Trophoblast cell (in vitro differentiated cells and primary cell): ENCODE data around the gene DUS2.
A peak's percentile ranks its signal among the peaks of the same experiment; 100 is the strongest.

Experiments used
- DNase-seq, 2 donors: peaks; one replicate each; pipeline ENCODE4 v3.0.0-alpha.2; 2016
- H2AFZ ChIP-seq: 2 replicates; pipeline ENCODE4 v1.6.1; 2013; ENCODE audit warnings: low read length, moderate library complexity, mild to moderate bottlenecking; ENCODE audit not compliant: insufficient read depth, poor library complexity
- H2AK5ac ChIP-seq: 2 replicates; pipeline ENCODE4 v1.6.1; 2013; ENCODE audit warnings: mild to moderate bottlenecking, low read length
- H2BK120ac ChIP-seq: 2 replicates; pipeline ENCODE4 v1.6.1; 2013; ENCODE audit warnings: low read length, mild to moderate bottlenecking, moderate library complexity; ENCODE audit not compliant: insufficient read depth, poor library complexity
- H2BK12ac ChIP-seq: 2 replicates; pipeline ENCODE4 v1.6.1; 2013; ENCODE audit warnings: mild to moderate bottlenecking, low read length, moderate library complexity
- H2BK5ac ChIP-seq: 2 replicates; pipeline ENCODE4 v1.6.1; 2013; ENCODE audit warnings: low read length, low read depth, moderate library complexity, mild to moderate bottlenecking; ENCODE audit not compliant: poor library complexity
- H3K14ac ChIP-seq: 2 replicates; pipeline ENCODE4 v1.6.1; 2013; ENCODE audit warnings: mild to moderate bottlenecking, low read length
- H3K18ac ChIP-seq: 2 replicates; pipeline ENCODE4 v1.6.1; 2013; ENCODE audit warnings: mild to moderate bottlenecking, low read length
- H3K23ac ChIP-seq: 2 replicates; pipeline ENCODE4 v1.6.1; 2013; ENCODE audit warnings: low read length
- H3K27ac ChIP-seq: 2 replicates; pipeline ENCODE4 v1.5.1; 2013; ENCODE audit warnings: low read depth, mild to moderate bottlenecking, inconsistent platforms, low read length, moderate library complexity
- H3K27me3 ChIP-seq: 2 replicates; pipeline ENCODE4 v1.6.1; 2013; ENCODE audit warnings: inconsistent platforms, mild to moderate bottlenecking, low read length, moderate library complexity; ENCODE audit not compliant: insufficient read depth
- H3K36me3 ChIP-seq, 2 experiments: 1 replicate in 1 of 2; 2 replicates in 1 of 2; pipeline ENCODE4 v1.6.1; 2013; ENCODE audit warnings: low read length in 2 of 2, mild to moderate bottlenecking in 2 of 2, moderate library complexity in 1 of 2; ENCODE audit not compliant: insufficient read depth in 2 of 2, control insufficient read depth in 1 of 2
- H3K4ac ChIP-seq: 2 replicates; pipeline ENCODE4 v1.6.1; 2013; ENCODE audit warnings: low read depth, mild to moderate bottlenecking, low read length, moderate library complexity
- H3K4me1 ChIP-seq, 2 experiments: 1 replicate in 1 of 2; 2 replicates in 1 of 2; pipeline ENCODE4 v1.6.1; 2013; ENCODE audit warnings: low read length in 2 of 2, mild to moderate bottlenecking in 2 of 2, moderate library complexity in 1 of 2; ENCODE audit not compliant: insufficient read depth in 2 of 2, control insufficient read depth in 1 of 2
- H3K4me2 ChIP-seq: 2 replicates; pipeline ENCODE4 v1.6.1; 2013; ENCODE audit warnings: inconsistent platforms, mild to moderate bottlenecking, low read length, moderate library complexity
- H3K4me3 ChIP-seq: 2 replicates; pipeline ENCODE4 v1.5.1; 2013; ENCODE audit warnings: mild to moderate bottlenecking, low read depth, low read length, inconsistent platforms
- H3K79me1 ChIP-seq: one replicate; pipeline ENCODE4 v1.6.1; 2013; ENCODE audit warnings: low read length
- H3K79me2 ChIP-seq: 2 replicates; pipeline ENCODE4 v1.6.1; 2013; ENCODE audit warnings: low read length, mild to moderate bottlenecking; ENCODE audit not compliant: control insufficient read depth, insufficient read depth, poor library complexity
- H3K9ac ChIP-seq: 2 replicates; pipeline ENCODE4 v1.6.1; 2013; ENCODE audit warnings: mild to moderate bottlenecking, low read length
- H3K9me3 ChIP-seq: 2 replicates; pipeline ENCODE4 v1.6.1; 2013; ENCODE audit warnings: low read depth, mild to moderate bottlenecking, control low read depth, inconsistent platforms, low read length; ENCODE audit not compliant: insufficient read depth
- H4K12ac ChIP-seq: 2 replicates; pipeline ENCODE4 v1.6.1; 2013; ENCODE audit warnings: low read depth, mild to moderate bottlenecking, low read length, moderate library complexity
- H4K8ac ChIP-seq: 2 replicates; pipeline ENCODE4 v1.6.1; 2013; ENCODE audit warnings: low read depth, mild to moderate bottlenecking, low read length, moderate library complexity
- H4K91ac ChIP-seq: one replicate; pipeline ENCODE4 v1.6.1; 2013; ENCODE audit warnings: low read depth, mild to moderate bottlenecking, low read length, moderate library complexity
- WGBS: extraction: QIAGEN DNeasy Blood & Tissue Kit; methylation state at CpG from one replicate; pipeline ENCODE4 v1.1.7; 2013; ENCODE audit warnings: missing lambda C conversion rate; ENCODE audit not compliant: insufficient read length, insufficient coverage; ENCODE audit errors: extremely low coverage; 5-methylcytosine and 5-hydroxymethylcytosine counted together

The DUS2 gene

GRCh38 chr16:68088130-68088972 is 65.3 kb downstream of the DUS2 start:
- no peak overlapping the region for H3K14ac ChIP-seq
- no CpG with 5 or more reads among the region's 9 CpGs for WGBS

DNA sequence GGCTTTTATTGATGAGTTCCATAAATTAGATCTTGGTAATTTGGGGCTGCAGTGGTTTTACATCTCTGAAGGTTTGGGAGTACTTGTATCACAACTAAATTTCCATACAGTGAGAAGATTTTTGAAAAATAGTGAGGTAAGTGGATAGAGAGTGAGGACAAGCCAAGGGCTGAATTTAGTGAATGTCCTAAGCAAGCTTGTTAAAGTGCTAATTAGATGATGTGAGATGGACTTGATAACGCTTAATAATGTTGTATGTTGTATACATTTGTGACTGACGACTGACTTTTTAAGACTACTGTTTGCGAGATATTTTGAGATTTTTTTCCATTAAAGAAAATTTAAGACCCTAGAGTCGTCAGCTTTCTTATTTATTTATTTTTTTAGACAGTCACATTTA is 66.0 kb downstream of the DUS2 start:
- H3K36me3 ChIP-seq: no peaks in the 10 kb centered on the region
- H3K9me3 ChIP-seq: peaks cover 2% of the 10 kb centered on the region
- no peak overlapping the region for H2BK120ac ChIP-seq
- peaks cover 3 to 4% of the 10 kb centered on the region in 2 experiments for H3K4me1 ChIP-seq
- no peak overlapping the region for H3K4me3 ChIP-seq
- no peak overlapping the region for H4K12ac ChIP-seq
- no peak overlapping the region for H3K4me2 ChIP-seq
- no peak overlapping the region for H4K8ac ChIP-seq
- no peak overlapping the region for H2AFZ ChIP-seq
- H4K91ac ChIP-seq: no peak overlapping the region
- H2BK12ac ChIP-seq: no peak overlapping the region
- H2BK5ac ChIP-seq: no peak overlapping the region
- no peak overlapping the region for H3K4ac ChIP-seq
- H3K79me1 ChIP-seq: peaks cover 15% of the 10 kb centered on the region
- H3K14ac ChIP-seq: no peak overlapping the region
- H3K27me3 ChIP-seq: no peaks in the 10 kb centered on the region
- H2AK5ac ChIP-seq: no peak overlapping the region
- no peak overlapping the region for H3K9ac ChIP-seq
- no peak overlapping the region for H3K27ac ChIP-seq
- no peak for DNase-seq
- H3K18ac ChIP-seq: no peak overlapping the region
- H3K79me2 ChIP-seq: peaks cover 10% of the 10 kb centered on the region
- no peak overlapping the region for H3K23ac ChIP-seq
- no CpG with 5 or more reads among the region's 4 CpGs for WGBS

More at GRCh38 chr16:68088130-68088972, 65.3 kb downstream of the DUS2 start:
- Histone ChIP-seq H2AK5ac (no peak overlapping the region), H2AFZ (no peak overlapping the region), H3K27me3 (no peaks in the 10 kb centered on the region), H3K36me3 (no peaks in the 10 kb centered on the region), H2BK5ac (no peak overlapping the region), H3K18ac (no peak overlapping the region), H3K4ac (peak overlapping the region; percentile 52), H4K91ac (no peak overlapping the region), H2BK12ac (no peak overlapping the region), H3K79me2 (peaks cover 10% of the 10 kb centered on the region), H3K4me2 (no peak overlapping the region), H4K12ac (no peak overlapping the region), H4K8ac (no peak overlapping the region), H3K27ac (no peak overlapping the region), H2BK120ac (no peak overlapping the region), H3K79me1 (peaks cover 17% of the 10 kb centered on the region), H3K4me1 (peaks cover 4 to 9% of the 10 kb centered on the region in 2 experiments), H3K4me3 (no peak overlapping the region), H3K23ac (no peak overlapping the region), H3K9ac (no peak overlapping the region), H3K9me3 (peaks cover 2% of the 10 kb centered on the region)
- DNase-seq: no peak

- Histone ChIP-seq H3K9ac (no peak overlapping the region), H4K12ac (no peak overlapping the region), H3K27ac (no peak overlapping the region), H4K91ac (no peak overlapping the region), H3K9me3 (peaks cover 2% of the 10 kb centered on the region), H3K23ac (no peak overlapping the region), H3K36me3 (no peaks in the 10 kb centered on the region), H3K4me2 (no peak overlapping the region), H3K79me2 (peaks cover 8% of the 10 kb centered on the region), H3K14ac (no peak overlapping the region), H3K4ac (no peak overlapping the region), H2BK12ac (no peak overlapping the region), H2AK5ac (no peak overlapping the region), H3K18ac (no peak overlapping the region), H3K79me1 (peaks cover 7% of the 10 kb centered on the region), H3K4me3 (no peak overlapping the region), H4K8ac (no peak overlapping the region), H3K4me1 (no peaks in the 10 kb centered on the region), H2BK5ac (no peak overlapping the region), H2AFZ (no peak overlapping the region), H3K27me3 (no peaks in the 10 kb centered on the region), H2BK120ac (no peak overlapping the region)
- no CpG with 5 or more reads among the region's 3 CpGs for WGBS
- no peak for DNase-seq
These were observed 67.0 kb downstream of the DUS2 start for GRCh38 chr16:68090130-68090529.

DNA sequence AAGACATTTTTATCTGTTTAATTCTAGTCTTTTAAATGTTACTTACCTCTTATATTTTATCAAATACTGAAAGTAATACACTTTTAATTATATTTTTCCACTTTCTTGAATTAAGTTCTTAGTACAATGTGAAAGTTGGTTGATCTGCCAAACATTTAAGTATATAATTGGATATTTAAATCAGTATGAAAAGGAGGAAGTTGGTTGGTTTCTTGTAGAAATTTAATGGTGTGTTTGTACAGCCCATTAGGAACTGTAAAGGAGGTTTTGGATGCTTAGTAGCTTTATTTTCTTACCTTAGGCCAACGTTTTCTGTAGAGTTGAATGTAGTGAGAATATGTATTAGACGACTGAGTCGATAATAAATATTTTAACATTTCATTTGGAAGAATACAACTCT is 67.4 kb downstream of the DUS2 start:
- no peaks in the 10 kb centered on the region for H3K36me3 ChIP-seq
- no peak overlapping the region for H2BK120ac ChIP-seq
- H3K4ac ChIP-seq: no peak overlapping the region
- no peak overlapping the region for H2BK5ac ChIP-seq
- no peak overlapping the region for H3K14ac ChIP-seq
- no peak overlapping the region for H3K4me3 ChIP-seq
- no peak for DNase-seq
- H3K79me2 ChIP-seq: peaks cover 5% of the 10 kb centered on the region
- H3K9me3 ChIP-seq: peaks cover 2% of the 10 kb centered on the region
- no peak overlapping the region for H3K23ac ChIP-seq
- no peak overlapping the region for H2BK12ac ChIP-seq
- H3K4me2 ChIP-seq: no peak overlapping the region
- H2AK5ac ChIP-seq: no peak overlapping the region
- peaks cover 4% of the 10 kb centered on the region for H3K79me1 ChIP-seq
- no peak overlapping the region for H4K8ac ChIP-seq
- no peak overlapping the region for H3K27ac ChIP-seq
- no peak overlapping the region for H2AFZ ChIP-seq
- H3K4me1 ChIP-seq: no peaks in the 10 kb centered on the region
- H3K27me3 ChIP-seq: no peaks in the 10 kb centered on the region
- no peak overlapping the region for H4K91ac ChIP-seq
- no peak overlapping the region for H3K9ac ChIP-seq
- no CpG with 5 or more reads among the region's 3 CpGs for WGBS
- H3K18ac ChIP-seq: no peak overlapping the region
- no peak overlapping the region for H4K12ac ChIP-seq
